ENCODE measurements around the gene CUTA.

DNA sequence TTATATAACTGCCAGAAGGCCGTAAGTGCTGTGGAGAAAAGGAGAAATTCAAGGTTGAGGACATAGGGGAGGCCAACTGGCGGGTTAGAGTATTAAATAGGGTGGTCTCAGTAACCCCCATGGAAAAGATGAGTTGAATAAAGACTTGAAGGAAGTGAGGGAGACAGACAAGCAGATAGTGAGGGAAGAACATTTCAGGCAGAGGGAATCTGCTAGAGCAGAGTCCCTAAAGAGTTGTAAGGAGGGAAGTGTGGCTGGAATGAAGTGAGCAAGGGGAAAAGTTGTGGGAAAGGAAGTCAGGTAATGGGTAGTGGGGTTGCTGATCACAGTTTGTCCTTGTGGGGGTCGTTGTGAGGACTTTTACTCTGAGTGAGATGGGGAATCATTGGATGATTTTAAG, 24.9 kb downstream of the CUTA start:
- TF ChIP-seq, protein P1, sequence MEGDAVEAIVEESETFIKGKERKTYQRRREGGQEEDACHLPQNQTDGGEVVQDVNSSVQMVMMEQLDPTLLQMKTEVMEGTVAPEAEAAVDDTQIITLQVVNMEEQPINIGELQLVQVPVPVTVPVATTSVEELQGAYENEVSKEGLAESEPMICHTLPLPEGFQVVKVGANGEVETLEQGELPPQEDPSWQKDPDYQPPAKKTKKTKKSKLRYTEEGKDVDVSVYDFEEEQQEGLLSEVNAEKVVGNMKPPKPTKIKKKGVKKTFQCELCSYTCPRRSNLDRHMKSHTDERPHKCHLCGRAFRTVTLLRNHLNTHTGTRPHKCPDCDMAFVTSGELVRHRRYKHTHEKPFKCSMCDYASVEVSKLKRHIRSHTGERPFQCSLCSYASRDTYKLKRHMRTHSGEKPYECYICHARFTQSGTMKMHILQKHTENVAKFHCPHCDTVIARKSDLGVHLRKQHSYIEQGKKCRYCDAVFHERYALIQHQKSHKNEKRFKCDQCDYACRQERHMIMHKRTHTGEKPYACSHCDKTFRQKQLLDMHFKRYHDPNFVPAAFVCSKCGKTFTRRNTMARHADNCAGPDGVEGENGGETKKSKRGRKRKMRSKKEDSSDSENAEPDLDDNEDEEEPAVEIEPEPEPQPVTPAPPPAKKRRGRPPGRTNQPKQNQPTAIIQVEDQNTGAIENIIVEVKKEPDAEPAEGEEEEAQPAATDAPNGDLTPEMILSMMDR (IDR thresholded peaks at IDR 0.05) = no peak
- TF ChIP-seq POLR2A (IDR thresholded peaks at IDR 0.05) (no peak), POLR2AphosphoS5 (IDR thresholded peaks at IDR 0.05) (no peak)

All from breast epithelium (tissue), 3 donors.